HG02759 (cell line): ENCODE measurements around the gene ETFB.

Experiments
- ATAC-seq: cut with Tn5 transposase; IDR thresholded peaks from one replicate; pipeline ENCODE4 v1.9.1; 2021; ENCODE audit warnings: mild to moderate bottlenecking, moderate library complexity; ENCODE audit not compliant: unreplicated experiment

ETFB gene

GRCh38 chr19:51297406-51297805, 68.8 kb downstream of the ETFB start:
- ATAC-seq, result no peak

- ATAC-seq, result no peak
Measured at GRCh38 chr19:51296336-51297093, 69.7 kb downstream of the ETFB start.

GRCh38 chr19:51295382-51296126, 70.6 kb downstream of the ETFB start:
- ATAC-seq, result no peak
